HepG2 (cell line): ENCODE measurements around the gene USP5. TPM values are rescaled to one million over a fixed set of nuclear protein-coding genes. Genes with fewer than 3 reads are reported as not detected.

Source experiments
- BCL6 ChIP-seq: IDR thresholded peaks from 2 replicates; pipeline ENCODE4 v1.6.1; 2016; ENCODE audit warnings: missing genetic modification reagents, missing compliant biosample characterization
- CBX2 ChIP-seq, 2 experiments: fragments of 200-600 bp in 1 of 2; sonication (generic); formaldehyde crosslinking in 1 of 2; IDR thresholded peaks; 2 replicates each; pipeline versions ENCODE4 v1.7.0 to v1.8.1; 2018 to 2022; ENCODE audit warnings: low read depth in 2 of 2, low read length in 1 of 2, mild to moderate bottlenecking in 1 of 2, missing genetic modification reagents in 1 of 2
- E2F2 ChIP-seq: sonication (generic); formaldehyde crosslinking; IDR thresholded peaks from 2 replicates; pipeline ENCODE4 v1.4.0; 2020; ENCODE audit warnings: missing genetic modification reagents, borderline replicate concordance
- FOSL1 ChIP-seq: sonication (generic); formaldehyde crosslinking; IDR thresholded peaks from 2 replicates; pipeline ENCODE4 v1.9.0; 2021; ENCODE audit warnings: missing genetic modification reagents, borderline replicate concordance
- GZF1 ChIP-seq: sonication (generic); formaldehyde crosslinking; IDR thresholded peaks from 2 replicates; pipeline ENCODE4 v1.5.1; 2020; ENCODE audit warnings: mild to moderate bottlenecking, missing genetic modification reagents
- IRX3 ChIP-seq: sonication (generic); formaldehyde crosslinking; IDR thresholded peaks from 2 replicates; pipeline ENCODE4 v1.8.1; 2023; ENCODE audit warnings: mild to moderate bottlenecking, low read depth, missing genetic modification reagents, borderline replicate concordance
- JUNB ChIP-seq: sonication (generic); formaldehyde crosslinking; IDR thresholded peaks from 2 replicates; pipeline ENCODE4 v1.8.0; 2022; ENCODE audit warnings: missing genetic modification reagents, mild to moderate bottlenecking, borderline replicate concordance
- MAFF ChIP-seq: IDR thresholded peaks from 2 replicates; pipeline ENCODE4 v1.6.1; 2011; ENCODE audit warnings: low read depth, low read length, improper control_type of control experiment
- PLRG1 ChIP-seq: fragments of 450-650 bp; conservative IDR thresholded peaks from 2 replicates; pipeline ENCODE4 v1.6.1; 2016
- SRSF1 ChIP-seq: fragments of 200-400 bp; formaldehyde crosslinking; optimal IDR thresholded peaks from 2 replicates; pipeline ENCODE3; 2017; ENCODE audit warnings: mild to moderate bottlenecking, low read depth, low read length, moderate library complexity
- TRIM22 ChIP-seq: fragments of 450-650 bp; IDR thresholded peaks from 2 replicates; pipeline ENCODE4 v1.6.1; 2017
- U2AF2 ChIP-seq: fragments of 200-400 bp; formaldehyde crosslinking; IDR thresholded peaks from 2 replicates; pipeline ENCODE4 v1.6.1; 2017; ENCODE audit warnings: low read depth, mild to moderate bottlenecking, low read length
- USF2 ChIP-seq, 2 experiments: sonication (generic) in 1 of 2; formaldehyde crosslinking in 1 of 2; IDR thresholded peaks; 2 replicates each; pipeline versions ENCODE4 v1.5.1 to v1.6.1; 2011 to 2020; ENCODE audit warnings: borderline replicate concordance in 1 of 2, low read depth in 1 of 2, low read length in 1 of 2, mild to moderate bottlenecking in 1 of 2, missing genetic modification reagents in 1 of 2, moderate library complexity in 1 of 2
- ZBTB43 ChIP-seq: sonication (generic); formaldehyde crosslinking; conservative IDR thresholded peaks from 2 replicates; pipeline ENCODE4 v1.4.0; 2020; ENCODE audit warnings: missing genetic modification reagents
- ZNF143 ChIP-seq: sonication (generic); formaldehyde crosslinking; IDR thresholded peaks from 2 replicates; pipeline ENCODE4 v1.4.0; 2020; ENCODE audit warnings: missing genetic modification reagents
- ZNF224 ChIP-seq: sonication (generic); formaldehyde crosslinking; IDR thresholded peaks from 2 replicates; pipeline ENCODE4 v1.5.0; 2020; ENCODE audit warnings: mild to moderate bottlenecking, missing genetic modification reagents
- ZNF24 ChIP-seq: fragments of 450-650 bp; IDR thresholded peaks from 2 replicates; pipeline ENCODE4 v1.6.1; 2017; ENCODE audit warnings: antibody characterized with exemption, mild to moderate bottlenecking
- ZNF362 ChIP-seq: sonication (generic); formaldehyde crosslinking; IDR thresholded peaks from 2 replicates; pipeline ENCODE4 v1.4.0; 2020; ENCODE audit warnings: missing genetic modification reagents, mild to moderate bottlenecking, borderline replicate concordance
- ZNF709 ChIP-seq: sonication (generic); formaldehyde crosslinking; IDR thresholded peaks from 2 replicates; pipeline ENCODE4 v1.5.0; 2020; ENCODE audit warnings: mild to moderate bottlenecking, missing genetic modification reagents
- ZSCAN21 ChIP-seq: sonication (generic); formaldehyde crosslinking; IDR thresholded peaks from 2 replicates; pipeline ENCODE4 v1.8.0; 2022; ENCODE audit warnings: mild to moderate bottlenecking, missing genetic modification reagents, moderate library complexity, borderline replicate concordance
- polyA plus RNA-seq, 8 experiments: library from polyadenylated mRNA; depleted of rRNA in 3 of 8; stranded (reverse) in 7 of 8; unstranded in 1 of 8; fragments of >200 nt; fragmentation: Illumina TruSeq in 4 of 8; extraction: Trizol in 4 of 8; gene quantifications; 2 replicates each; pipeline versions ENCODE4 v1.2.1 to v1.2.3, GENCODE V29; 2011 to 2016; ENCODE audit warnings: low read depth in 4 of 8, missing spikeins in 1 of 8, mixed read lengths in 1 of 8; ENCODE audit not compliant: insufficient read depth in 1 of 8
- total RNA-seq, 5 experiments: library from RNA; depleted of rRNA; stranded (reverse); fragments of >200 nt; fragmentation: Illumina TruSeq; extraction: Trizol; gene quantifications; 2 replicates each; pipeline ENCODE4 v1.2.3, GENCODE V29; 2016; ENCODE audit warnings: low read depth in 1 of 5

USP5 gene
- total and polyA plus RNA-seq, 2 of the 13 experiments (the other 11 are each of a cell fraction or from before 2014, with no cell fraction given): 39.6 to 56.0 TPM

- TF ChIP-seq USF2 (IDR thresholded peaks at IDR 0.05; ENCODE audit: low read depth, low read length): no peak
- TF ChIP-seq USF2 (CRISPR knock-in tag; IDR thresholded peaks at IDR 0.05; ENCODE audit: borderline replicate concordance): peak; percentile 15; the same call in 1 of the 2 replicates
- no peak for TF ChIP-seq JUNB (CRISPR knock-in tag)
- TF ChIP-seq ZNF709 (CRISPR knock-in tag): no peak
- no peak for TF ChIP-seq ZNF143 (CRISPR knock-in tag)
- no peak for TF ChIP-seq ZNF362 (CRISPR knock-in tag)
- 0 out of 2 replicates have a peak, but pooled peaks have one; percentile 30 for TF ChIP-seq U2AF2
- no peak for TF ChIP-seq ZSCAN21 (CRISPR knock-in tag)
- TF ChIP-seq TRIM22: no peak
- no peak for TF ChIP-seq E2F2 (CRISPR knock-in tag)
- TF ChIP-seq ZBTB43: no peak
- no peak for TF ChIP-seq PLRG1
- no peak for TF ChIP-seq FOSL1 (CRISPR knock-in tag)
- no peak for TF ChIP-seq IRX3 (CRISPR knock-in tag)
- no peak for TF ChIP-seq MAFF
- no peak for TF ChIP-seq CBX2 (IDR thresholded peaks at IDR 0.05; ENCODE audit: low read depth, low read length)
- no peak for TF ChIP-seq CBX2 (CRISPR knock-in tag; IDR thresholded peaks at IDR 0.05; ENCODE audit: low read depth)
- TF ChIP-seq ZNF24: no peak
- 0 out of 2 replicates have a peak, but pooled peaks have one; percentile 78 for TF ChIP-seq ZNF224 (CRISPR knock-in tag)
- no peak for TF ChIP-seq SRSF1
- TF ChIP-seq BCL6 (CRISPR knock-in tag): no peak
- no peak for TF ChIP-seq GZF1 (CRISPR knock-in tag)
These were observed 52.6 kb downstream of the USP5 start, which contains the start of gene LRRC23 (continued) for GRCh38 chr12:6904280-6905276.
